22Rv1 (cell line): ENCODE results near the gene SETDB2.
A peak's percentile ranks its signal among the peaks of the same experiment; 100 is the strongest.

ENCODE experiments used
- CTCF ChIP-seq: fragments of 450-650 bp; IDR thresholded peaks from 2 replicates; pipeline ENCODE4 v1.5.1; 2017; ENCODE audit warnings: mild to moderate bottlenecking
- ZFX ChIP-seq: fragments of 450-650 bp; IDR thresholded peaks from 2 replicates; pipeline ENCODE4 v1.6.1; 2017; ENCODE audit warnings: antibody characterized with exemption, borderline replicate concordance

DNA sequence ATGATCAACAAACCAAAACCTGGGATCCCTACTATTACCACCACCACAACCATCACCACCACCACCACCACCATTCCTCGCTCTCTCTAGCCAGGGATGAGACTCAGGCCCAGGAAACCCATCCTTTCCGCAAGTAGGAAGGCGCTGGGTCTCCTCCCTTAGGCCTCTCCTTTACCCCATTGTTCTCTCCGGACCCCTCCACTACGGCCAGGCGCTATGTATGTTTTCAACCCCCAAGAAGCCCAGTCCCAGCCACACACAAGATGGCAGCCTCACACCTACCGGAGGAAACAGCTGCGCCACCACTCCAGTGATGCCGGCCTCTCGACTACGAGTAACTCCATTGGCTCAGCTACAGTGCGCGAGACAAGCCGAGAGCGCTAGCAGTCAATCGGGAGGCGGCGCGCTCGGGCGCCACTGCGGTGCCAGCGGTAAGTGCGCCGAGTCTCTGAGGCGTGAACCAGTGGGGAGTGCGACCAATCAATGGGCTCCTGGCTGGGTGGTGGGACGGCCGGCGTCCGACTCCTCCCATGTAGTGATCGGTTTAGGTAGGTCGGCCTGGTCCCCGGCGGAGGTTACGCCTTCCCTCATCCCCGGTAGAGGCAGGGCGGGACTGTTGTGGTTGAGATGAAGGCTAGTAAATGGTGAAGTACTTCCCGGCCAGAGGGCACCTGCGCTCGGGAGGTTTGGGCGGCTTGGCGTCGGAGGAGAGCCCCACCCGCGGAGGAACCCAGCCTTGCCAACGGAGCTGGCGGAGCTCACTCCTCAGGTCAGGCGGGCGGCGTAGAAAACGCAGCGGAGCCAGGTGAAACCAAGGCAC is at the start of gene SETDB2, which contains the start of gene CAB39L:
- TF ChIP-seq CTCF (peak; percentile 69), ZFX (no peak)
